ENCODE data around the gene GAB1.

- TF ChIP-seq CTCF (IDR thresholded peaks at IDR 0.05; ENCODE audit: control extremely low read depth in 1 of 3, insufficient read depth in 1 of 3, low read depth in 1 of 3, low read length in 3 of 3) = no peak
- TF ChIP-seq SIN3A (conservative IDR thresholded peaks at IDR 0.05 in 1 of 2, IDR thresholded peaks at IDR 0.05 in 1 of 2; ENCODE audit: low read depth in 1 of 2, low read length in 2 of 2) = no peak
- TF ChIP-seq POLR2A (IDR thresholded peaks at IDR 0.05; ENCODE audit: control extremely low read depth in 1 of 2, low read depth in 2 of 2, low read length in 2 of 2) = no peak
- TF ChIP-seq SRF (IDR thresholded peaks at IDR 0.05; ENCODE audit: low read depth, low read length) = no peak
- TF ChIP-seq KDM5A (IDR thresholded peaks at IDR 0.05; ENCODE audit: low read length) = no peak
- TF ChIP-seq EP300 (IDR thresholded peaks at IDR 0.05; ENCODE audit: borderline replicate concordance in 1 of 2, low read depth in 2 of 2, low read length in 2 of 2) = no peak
- no peak for TF ChIP-seq TCF12 (IDR thresholded peaks at IDR 0.05; ENCODE audit: low read depth, low read length)
- TF ChIP-seq FOSL1 (IDR thresholded peaks at IDR 0.05; ENCODE audit: insufficient read depth, low read depth, low read length) = no peak
These were observed 165.6 kb downstream of the GAB1 start for GRCh38 chr4:143502231-143502630.
